ENCODE data around the gene CHRND.
"Not testable (repeated sequence)": the region's sequence is repeated elsewhere in the genome, so short reads cannot be mapped to it uniquely, and the experiment has no call there.

The CHRND gene

DNA sequence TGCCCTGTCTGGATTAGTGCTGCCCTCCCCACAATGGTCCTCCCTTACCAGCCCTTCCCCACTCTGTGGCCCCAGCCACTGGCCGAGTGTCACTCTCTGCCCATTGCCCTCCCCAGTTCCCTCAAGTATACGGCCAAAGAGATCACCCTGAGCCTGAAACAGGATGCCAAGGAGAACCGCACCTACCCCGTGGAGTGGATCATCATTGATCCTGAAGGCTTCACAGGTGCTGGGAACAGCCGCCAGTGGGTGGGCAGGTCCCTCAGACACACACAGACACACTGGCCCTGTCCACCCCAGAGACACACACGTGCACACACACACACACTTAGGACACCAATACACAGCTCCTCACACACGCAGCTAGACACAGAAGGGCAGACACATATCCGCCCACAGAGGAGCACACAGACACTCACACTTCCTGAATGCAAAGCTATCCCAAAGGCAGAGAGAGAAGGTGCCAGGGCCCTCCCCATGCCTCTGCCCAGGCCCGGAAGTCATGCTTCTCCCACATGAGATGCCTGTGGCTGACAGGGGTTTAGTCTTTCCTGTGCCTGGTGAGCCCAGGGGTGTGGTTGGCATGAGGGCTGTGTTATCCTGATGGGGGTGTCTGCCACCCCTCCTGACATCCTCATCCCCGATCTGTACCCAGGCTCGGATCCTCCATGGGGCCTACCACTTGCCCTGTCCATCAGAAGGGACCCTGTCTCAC is 2.9 kb downstream of the CHRND start:
- no peak for DNase-seq

DNA sequence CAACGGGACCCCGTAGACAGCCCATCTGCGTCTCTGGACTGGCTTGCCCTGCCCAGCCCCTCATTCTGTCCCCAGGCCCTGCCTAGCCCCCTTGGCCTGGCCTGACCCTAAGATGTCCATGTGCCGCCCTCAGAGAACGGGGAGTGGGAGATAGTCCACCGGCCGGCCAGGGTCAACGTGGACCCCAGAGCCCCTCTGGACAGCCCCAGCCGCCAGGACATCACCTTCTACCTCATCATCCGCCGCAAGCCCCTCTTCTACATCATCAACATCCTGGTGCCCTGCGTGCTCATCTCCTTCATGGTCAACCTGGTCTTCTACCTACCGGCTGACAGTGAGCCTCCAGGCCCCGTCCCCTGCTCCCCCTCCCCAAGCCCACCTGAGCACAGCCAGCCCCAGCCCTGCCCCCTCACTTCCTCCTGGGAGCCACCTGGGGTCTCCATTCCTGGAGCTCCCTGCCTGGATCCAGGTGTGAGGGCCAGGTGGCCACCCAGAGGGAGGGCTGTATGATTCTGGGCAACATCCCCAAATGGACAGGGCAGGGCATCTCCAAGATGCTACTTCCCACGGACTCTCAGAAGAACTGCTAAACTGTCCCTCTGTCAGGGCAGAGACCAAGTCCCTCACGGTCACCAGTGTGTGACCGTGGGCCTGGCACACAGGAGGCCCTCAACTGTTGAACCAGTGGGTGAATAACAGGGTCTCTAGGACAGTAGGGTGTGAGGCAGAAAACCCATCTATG is 4.0 kb downstream of the CHRND start:
- DNase-seq = no peak

GRCh38 chr2:232530626-232531260 is 4.8 kb downstream of the CHRND start:
- DNase-seq = no peak

DNA sequence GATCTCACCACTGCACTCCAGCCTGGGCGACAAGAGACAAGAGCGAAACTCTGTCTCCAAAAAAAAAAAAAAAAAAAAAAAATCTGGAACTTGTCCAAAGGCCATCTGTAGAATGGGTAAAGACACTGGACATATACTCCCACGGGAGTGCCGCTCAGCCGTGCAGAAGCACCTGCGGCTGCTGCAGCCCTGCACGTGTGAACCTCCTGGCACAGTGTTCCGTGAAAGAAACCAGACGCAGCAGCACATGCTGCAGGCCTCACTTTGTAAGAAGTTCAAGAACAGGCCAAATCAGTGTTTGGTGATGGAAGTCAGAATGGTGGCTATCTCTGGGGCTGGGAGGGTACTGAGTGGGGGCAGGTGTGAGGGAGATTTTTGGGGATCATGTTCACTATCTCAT is 6.5 kb downstream of the CHRND start:
- DNase-seq = no peak

DNA sequence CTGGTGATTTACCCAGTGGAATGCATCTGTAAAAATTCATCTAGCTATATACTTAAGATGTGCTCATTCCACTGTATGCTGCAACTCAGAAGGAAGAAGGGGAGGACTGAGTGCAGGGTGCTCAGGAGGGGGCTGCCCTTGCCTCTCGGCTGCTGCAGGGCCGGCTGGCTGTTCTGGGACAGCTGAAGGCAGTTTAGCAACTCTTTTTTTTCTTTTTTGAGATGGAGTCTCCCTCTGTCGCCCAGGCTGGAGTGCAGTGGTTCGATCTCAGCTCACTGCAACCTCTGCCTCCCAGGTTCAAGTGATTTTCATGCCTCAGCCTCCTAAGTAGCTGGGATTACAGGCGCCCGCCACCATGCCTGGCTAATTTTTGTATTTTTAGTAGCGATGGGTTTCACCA is 6.9 kb downstream of the CHRND start:
- not testable (repeated sequence) for DNase-seq

- DNase-seq = no peak
These were observed 8.2 kb downstream of the CHRND start for GRCh38 chr2:232533944-232534710.

GRCh38 chr2:232534940-232535651 is 9.1 kb downstream of the CHRND start:
- DNase-seq = no peak

DNA sequence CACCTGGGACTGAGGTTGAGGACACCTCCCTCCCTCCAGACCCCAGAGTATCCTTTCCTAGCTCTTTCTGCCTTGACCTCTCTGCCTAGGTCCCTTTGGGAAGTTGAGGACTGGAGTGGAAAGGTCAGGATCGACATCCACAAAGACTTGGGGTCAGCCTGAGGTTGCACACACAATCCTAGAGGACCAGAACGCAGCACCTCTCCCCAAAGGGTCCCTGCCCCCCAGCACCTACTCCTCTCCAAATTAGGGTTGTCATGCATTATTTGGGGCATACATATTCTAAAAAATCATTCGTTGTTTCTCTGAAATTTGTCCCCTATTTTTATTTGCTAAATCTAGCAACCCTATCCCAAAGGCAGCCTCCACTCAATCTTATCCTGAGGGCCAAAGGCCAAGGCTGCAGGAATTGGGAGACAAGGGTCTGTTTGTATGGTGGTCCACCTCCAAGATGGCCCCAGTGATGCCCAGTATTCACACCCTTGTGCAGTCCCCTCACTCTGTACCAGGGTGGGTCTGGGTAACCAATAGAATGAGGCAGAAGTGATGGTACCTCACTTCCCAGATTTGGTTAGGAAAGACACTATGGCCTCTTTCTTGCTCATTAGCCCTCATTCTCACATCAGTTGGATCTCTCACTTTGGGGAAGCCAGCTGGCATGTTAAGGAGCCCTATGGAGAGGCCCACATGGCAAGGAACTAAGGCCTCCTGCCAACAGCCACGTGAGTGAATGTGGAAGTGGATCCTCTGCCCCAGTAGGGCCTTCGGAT is 10.0 kb downstream of the CHRND start:
- DNase-seq = no peak

GRCh38 chr2:232537079-232537478 is 11.1 kb downstream of the CHRND start:
- DNase-seq = peak; percentile 24 to 61

- DNase-seq = no peak
These were observed 11.5 kb downstream of the CHRND start for GRCh38 chr2:232537499-232537898.

GRCh38 chr2:232538671-232539070 is 12.7 kb downstream of the CHRND start:
- DNase-seq = no peak

DNA sequence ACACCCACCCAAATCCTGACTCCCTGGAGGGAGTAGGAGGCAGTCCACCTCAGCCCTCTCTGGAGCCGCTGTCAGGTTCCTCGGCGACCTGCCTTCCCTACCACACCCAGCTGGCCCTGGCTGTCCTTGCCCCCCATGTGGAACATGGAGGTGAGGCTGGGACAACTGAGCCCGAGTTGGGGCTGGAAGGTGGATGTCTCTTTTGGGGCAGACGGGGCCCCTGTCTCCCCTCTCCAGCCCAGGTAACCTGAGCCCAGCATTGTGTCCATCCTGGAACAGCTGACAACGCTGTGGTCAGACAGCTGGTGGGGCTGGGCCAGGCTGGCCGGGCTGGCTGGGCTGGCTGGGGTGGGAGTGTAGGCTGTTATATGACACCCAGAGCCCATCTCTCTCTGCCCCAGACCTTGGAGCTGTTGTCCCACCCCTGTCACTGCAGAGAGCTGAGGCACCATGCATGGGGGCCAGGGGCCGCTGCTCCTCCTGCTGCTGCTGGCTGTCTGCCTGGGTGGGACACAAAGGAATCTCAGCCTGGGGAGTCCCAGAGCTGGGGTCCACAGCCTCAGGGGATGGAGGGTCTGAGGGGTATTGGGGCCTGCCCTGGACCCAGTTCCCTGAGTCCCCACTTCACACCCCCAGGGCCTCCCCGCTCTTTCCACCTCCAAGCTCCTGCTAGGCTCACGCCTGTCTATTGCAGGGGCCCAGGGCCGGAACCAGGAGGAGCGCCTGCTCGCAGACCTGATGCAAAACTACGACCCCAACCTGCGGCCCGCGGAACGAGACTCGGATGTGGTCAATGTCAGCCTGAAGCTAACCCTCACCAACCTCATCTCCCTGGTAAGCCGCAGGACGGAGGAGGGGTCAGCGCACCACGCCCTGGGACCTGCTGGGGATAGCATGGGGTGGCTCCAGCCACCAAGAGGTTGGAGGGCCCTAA is 13.6 kb downstream of the CHRND start, which contains the start of gene CHRNG:
Gene CHRNG (plus strand): TSS at position 395 of the 934 bp plus-strand sequence. CDS start 56 bp downstream, at position 451.
- DNase-seq = no peak

DNA sequence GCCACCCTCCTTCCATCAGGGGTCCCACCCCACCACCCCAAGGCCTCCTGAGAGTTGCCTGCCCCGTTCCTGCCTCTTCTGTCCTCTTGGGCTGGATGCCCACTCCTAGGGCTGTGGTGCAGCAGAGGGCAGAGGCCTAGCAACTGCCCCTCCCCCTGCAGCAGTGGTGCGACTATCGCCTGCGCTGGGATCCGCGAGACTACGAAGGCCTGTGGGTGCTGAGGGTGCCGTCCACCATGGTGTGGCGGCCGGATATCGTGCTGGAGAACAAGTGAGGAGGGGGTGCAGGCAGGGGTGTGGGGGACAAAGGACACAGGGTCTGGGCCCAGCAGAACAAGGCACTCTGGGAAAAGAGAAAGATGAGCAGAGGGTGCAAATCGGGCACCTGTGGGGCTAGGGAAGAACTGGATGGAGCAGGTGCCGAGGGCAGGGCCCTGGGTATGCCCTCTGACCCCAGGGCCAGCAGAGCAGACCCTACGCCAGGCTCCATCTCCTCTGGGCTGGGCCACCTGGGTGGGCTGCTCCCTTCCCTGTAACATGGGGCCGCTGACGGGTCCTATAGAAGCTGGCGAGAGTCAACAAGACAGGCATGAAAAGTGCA is 14.6 kb downstream of the CHRND start:
- DNase-seq = no peak

DNA sequence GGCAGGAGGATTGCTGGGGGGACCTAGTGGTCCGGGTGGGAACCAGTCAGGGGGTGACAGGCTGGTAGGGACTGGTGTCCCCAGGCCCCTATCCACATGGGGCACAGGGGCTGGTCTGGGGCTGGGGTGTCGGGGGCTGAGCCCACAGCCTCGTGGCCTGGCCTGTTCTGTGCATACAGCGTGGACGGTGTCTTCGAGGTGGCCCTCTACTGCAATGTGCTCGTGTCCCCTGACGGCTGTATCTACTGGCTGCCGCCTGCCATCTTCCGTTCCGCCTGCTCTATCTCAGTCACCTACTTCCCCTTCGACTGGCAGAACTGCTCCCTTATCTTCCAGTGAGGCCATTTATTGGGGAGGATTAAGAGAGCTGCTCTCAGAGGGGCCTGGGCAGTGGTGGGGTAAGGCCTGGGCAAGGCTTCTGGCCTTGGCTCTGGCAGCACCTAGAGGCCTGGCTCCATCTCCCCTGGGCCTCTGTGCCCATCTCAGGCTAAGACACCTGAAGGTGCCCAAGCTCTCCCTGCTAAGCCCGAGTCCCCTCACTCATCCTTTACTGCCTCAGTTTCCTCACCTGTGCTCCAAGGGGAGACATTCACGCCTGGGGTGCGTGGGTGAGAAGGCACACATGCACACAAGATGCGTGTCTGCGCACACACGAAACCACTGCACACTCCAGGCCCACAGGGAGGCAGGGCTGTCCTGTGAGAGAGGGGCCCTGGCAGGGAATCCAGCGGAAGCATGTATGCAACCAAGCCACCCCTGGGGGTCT is 15.4 kb downstream of the CHRND start:
- no peak for DNase-seq

- DNase-seq = no peak
These were observed 16.2 kb downstream of the CHRND start for GRCh38 chr2:232541961-232542714.

DNA sequence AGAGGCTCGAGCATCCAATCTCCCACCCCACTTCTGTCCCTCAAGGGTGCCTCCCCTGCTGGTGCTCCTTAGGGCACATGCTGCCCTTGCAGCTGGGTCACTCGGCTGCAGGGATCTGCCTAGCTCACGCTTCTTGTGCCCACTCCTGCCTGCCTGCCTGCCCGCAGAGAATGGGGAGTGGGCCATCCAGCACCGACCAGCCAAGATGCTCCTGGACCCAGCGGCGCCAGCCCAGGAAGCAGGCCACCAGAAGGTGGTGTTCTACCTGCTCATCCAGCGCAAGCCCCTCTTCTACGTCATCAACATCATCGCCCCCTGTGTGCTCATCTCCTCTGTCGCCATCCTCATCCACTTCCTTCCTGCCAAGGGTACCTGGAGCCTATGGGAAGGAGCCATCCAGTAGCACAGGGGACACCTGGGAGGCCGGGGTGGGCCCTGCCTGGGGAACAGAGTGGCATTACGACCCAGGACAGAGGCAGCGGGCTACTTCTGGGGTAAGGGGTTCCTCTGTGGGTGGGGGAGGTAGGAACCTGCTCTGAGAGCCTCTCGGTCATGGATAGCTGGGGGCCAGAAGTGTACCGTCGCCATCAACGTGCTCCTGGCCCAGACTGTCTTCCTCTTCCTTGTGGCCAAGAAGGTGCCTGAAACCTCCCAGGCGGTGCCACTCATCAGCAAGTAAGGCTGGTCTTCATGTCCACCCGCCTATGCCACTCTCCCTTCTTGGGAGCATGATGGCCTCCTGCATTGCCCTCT is 16.9 kb downstream of the CHRND start:
- DNase-seq = no peak

GRCh38 chr2:232543491-232543890 is 17.5 kb downstream of the CHRND start:
- no peak for DNase-seq

All from SHP77 (cell line).